HuH-7 (cell line): ENCODE data around the gene PHF20.
"Not testable (repeated sequence)": the region's sequence is repeated elsewhere in the genome, so short reads cannot be mapped to it uniquely, and the experiment has no call there.

ENCODE experiments used
- DNase-seq: peaks from one replicate; pipeline ENCODE4 v3.0.0; 2011; ENCODE audit warnings: low spot score

PHF20 gene

GRCh38 chr20:35929301-35929700, 157.5 kb downstream of the PHF20 start:
- no peak for DNase-seq

- no peak for DNase-seq
Measured at GRCh38 chr20:35934050-35934449, 162.2 kb downstream of the PHF20 start.

- no peak for DNase-seq
Measured at GRCh38 chr20:35939264-35939663, 167.4 kb downstream of the PHF20 start.

- no peak for DNase-seq
Measured at GRCh38 chr20:35941620-35942019, 169.8 kb downstream of the PHF20 start.

GRCh38 chr20:35942243-35942642, 170.4 kb downstream of the PHF20 start:
- DNase-seq: no peak

- DNase-seq: peak; percentile 46
Measured at GRCh38 chr20:35947489-35947888, 175.7 kb downstream of the PHF20 start.

- no peak for DNase-seq
Measured at GRCh38 chr20:35947907-35948306, 176.1 kb downstream of the PHF20 start.

GRCh38 chr20:35950093-35950492, 178.3 kb downstream of the PHF20 start:
- no peak for DNase-seq

GRCh38 chr20:35952080-35952479, 180.3 kb downstream of the PHF20 start:
- not testable (repeated sequence) for DNase-seq

- no peak for DNase-seq
Measured at GRCh38 chr20:35952480-35953386, 180.9 kb downstream of the PHF20 start.

GRCh38 chr20:35953387-35954199, 181.8 kb downstream of the PHF20 start:
- DNase-seq: peak; percentile 39

- DNase-seq: peak; percentile 92
Measured at GRCh38 chr20:35954200-35954906, 182.5 kb downstream of the PHF20 start, which contains the start of gene SCAND1. Gene SCAND1, minus strand, starts transcription at chr20:35954502. Its CDS starts 218 bp downstream, at chr20:35954284.

- DNase-seq: no peak
Measured at GRCh38 chr20:35954907-35955251, 183.1 kb downstream of the PHF20 start.

GRCh38 chr20:35956616-35957015, 184.8 kb downstream of the PHF20 start:
- no peak for DNase-seq

GRCh38 chr20:35959291-35959690, 187.5 kb downstream of the PHF20 start:
- DNase-seq: not testable (repeated sequence)

GRCh38 chr20:35963878-35964277, 192.1 kb downstream of the PHF20 start:
- no peak for DNase-seq

- DNase-seq: no peak
Measured at GRCh38 chr20:35967979-35968640, 196.3 kb downstream of the PHF20 start, which contains the start of gene CNBD2. Gene CNBD2, plus strand, starts transcription at chr20:35968590. Its CDS starts 173 bp downstream, at chr20:35968763.

- no peak for DNase-seq
Measured at GRCh38 chr20:35968930-35969329, 197.1 kb downstream of the PHF20 start.

GRCh38 chr20:35971981-35972380, 200.2 kb downstream of the PHF20 start:
- no peak for DNase-seq

- no peak for DNase-seq
Measured at GRCh38 chr20:35972462-35972861, 200.6 kb downstream of the PHF20 start.

GRCh38 chr20:35974256-35974655, 202.4 kb downstream of the PHF20 start:
- DNase-seq: no peak
